HCT116 (cell line): ENCODE data around the gene BCKDHB. TPM values are rescaled to one million over a fixed set of nuclear protein-coding genes. Genes with fewer than 3 reads are reported as not detected.

Experiments
- ATAC-seq: fragments of 200-7000 bp; cut with Tn5 transposase; 2 replicates; pipeline ENCODE4 v1.9.1; 2020; ENCODE audit warnings: mild to moderate bottlenecking, moderate library complexity
- BruUV-seq: library from RNA; stranded (reverse); fragments of 400-500 nt; replicated peaks from 2 replicates; lab custom pipeline; 2021; lab: Mats Ljungman, UMichigan
- CTCF ChIA-PET: fragments of 300-600 bp; sonication (Branson Sonifier 250); formaldehyde crosslinking; loops from one replicate; lab custom pipeline; 2021; ENCODE audit warnings: antibody characterized with exemption; lab: Charles Lee
- POLR2A ChIA-PET: fragments of 300-600, 350-600 bp; sonication (Branson Sonifier 250); formaldehyde crosslinking; loops from one replicate; lab custom pipeline; 2021; ENCODE audit warnings: antibody characterized with exemption; lab: Charles Lee
- RAD21 ChIA-PET, 2 experiments: fragments of 300-600 bp; sonication (Branson Sonifier 250); formaldehyde crosslinking; loops; one replicate each; lab custom pipeline; 2023; ENCODE audit warnings: low total read pairs in 2 of 2; ENCODE audit not compliant: uncharacterized antibody in 2 of 2, unreplicated experiment in 2 of 2, low non-redundant PET in 1 of 2; lab: Charles Lee
- DNase-seq: peaks from one replicate; pipeline ENCODE4 v3.0.0-alpha.2; 2010; ENCODE audit warnings: low read depth, low spot score
- H2AFZ ChIP-seq: fragments of 200-600 bp; shearing (Covaris generic), sonication (generic); 2 replicates; pipeline ENCODE4 v1.6.1; 2017; ENCODE audit warnings: low read depth, mixed run types, mixed read lengths, antibody characterized with exemption, low read length; ENCODE audit not compliant: poor library complexity, severe bottlenecking
- H3K27ac ChIP-seq: 2 replicates; pipeline ENCODE4 v1.5.1; 2012; ENCODE audit warnings: low read depth, low read length
- H3K27me3 ChIP-seq: fragments of 200-600 bp; sonication (generic); 2 replicates; pipeline ENCODE4 v1.6.1; 2016; ENCODE audit warnings: mixed run types, low read length, mixed read lengths; ENCODE audit not compliant: insufficient read depth
- H3K36me3 ChIP-seq, 2 experiments: fragments of 200-500 bp in 1 of 2; fragments of 200-600 bp in 1 of 2; sonication (Bioruptor generic) in 1 of 2; sonication (generic) in 1 of 2; 2 replicates each; pipeline versions ENCODE4 v1.5.1 to v1.6.1; 2014 to 2016; ENCODE audit warnings: low read length in 2 of 2, inconsistent platforms in 1 of 2, mixed read lengths in 1 of 2, mixed run types in 1 of 2; ENCODE audit not compliant: insufficient read depth in 2 of 2, control insufficient read depth in 1 of 2
- H3K4me1 ChIP-seq, 2 experiments: fragments of 200-600 bp in 1 of 2; sonication (generic) in 1 of 2; 2 replicates each; pipeline versions ENCODE4 v1.5.1 to v1.6.1; 2012 to 2017; ENCODE audit warnings: low read length in 2 of 2, inconsistent platforms in 1 of 2, mild to moderate bottlenecking in 1 of 2, mixed read lengths in 1 of 2, mixed run types in 1 of 2, moderate library complexity in 1 of 2; ENCODE audit not compliant: insufficient read depth in 2 of 2, control insufficient read depth in 1 of 2
- H3K4me2 ChIP-seq: fragments of 200-600 bp; sonication (generic); 2 replicates; pipeline ENCODE4 v1.6.1; 2017; ENCODE audit warnings: mixed run types, low read length, mixed read lengths
- H3K4me3 ChIP-seq, 2 experiments: fragments of 200-600 bp in 1 of 2; sonication (generic) in 1 of 2; replicated peaks in 1 of 2; 2 replicates each; pipeline ENCODE4 v1.5.1; 2011 to 2016; ENCODE audit warnings: low read length in 2 of 2, control low read depth in 1 of 2, low read depth in 1 of 2, mild to moderate bottlenecking in 1 of 2, mixed read lengths in 1 of 2, mixed run types in 1 of 2
- H3K79me2 ChIP-seq: fragments of 200-600 bp; sonication (generic); 2 replicates; pipeline ENCODE4 v1.6.1; 2017; ENCODE audit warnings: mild to moderate bottlenecking, mixed run types, low read length, moderate library complexity, mixed read lengths; ENCODE audit not compliant: insufficient read depth
- H3K9ac ChIP-seq: fragments of 200-600 bp; sonication (generic); 2 replicates; pipeline ENCODE4 v1.6.1; 2016; ENCODE audit warnings: low read length, mixed read lengths
- H3K9me2 ChIP-seq: fragments of 200-600 bp; sonication (generic), shearing (Covaris generic); 2 replicates; pipeline ENCODE4 v1.6.1; 2017; ENCODE audit warnings: mixed run types, mild to moderate bottlenecking, moderate library complexity; ENCODE audit not compliant: insufficient read depth
- H3K9me3 ChIP-seq, 2 experiments: fragments of 200-500 bp in 1 of 2; fragments of 200-600 bp in 1 of 2; sonication (Bioruptor generic) in 1 of 2; sonication (generic) in 1 of 2; 2 replicates each; pipeline ENCODE4 v1.6.1; 2014 to 2017; ENCODE audit warnings: low read length in 2 of 2, mixed read lengths in 2 of 2, inconsistent platforms in 1 of 2, low read depth in 1 of 2, mild to moderate bottlenecking in 1 of 2, mixed run types in 1 of 2, moderate library complexity in 1 of 2; ENCODE audit not compliant: control insufficient read depth in 1 of 2, insufficient read depth in 1 of 2
- H4K20me1 ChIP-seq: fragments of 200-600 bp; sonication (generic), shearing (Covaris generic); 2 replicates; pipeline ENCODE4 v1.6.1; 2017; ENCODE audit warnings: mixed run types, mild to moderate bottlenecking, moderate library complexity; ENCODE audit not compliant: insufficient read depth
- CBX3 ChIP-seq: IDR thresholded peaks from 2 replicates; pipeline ENCODE4 v1.6.1; 2012; ENCODE audit warnings: low read depth
- CEBPB ChIP-seq: IDR thresholded peaks from 2 replicates; pipeline ENCODE4 v1.6.1; 2012; ENCODE audit warnings: low read depth
- CTCF ChIP-seq, 3 experiments: fragments of 200-600 bp in 1 of 3; sonication (generic) in 1 of 3; IDR thresholded peaks in 2 of 3; conservative IDR thresholded peaks in 1 of 3; 2 replicates each; pipeline ENCODE4 v1.5.1; 2012 to 2017; ENCODE audit warnings: low read depth in 2 of 3, low read length in 2 of 3, antibody characterized with exemption in 1 of 3, borderline replicate concordance in 1 of 3, control low read depth in 1 of 3, mild to moderate bottlenecking in 1 of 3, mixed read lengths in 1 of 3, mixed run types in 1 of 3, moderate library complexity in 1 of 3; ENCODE audit not compliant: insufficient read depth in 1 of 3
- ELF1 ChIP-seq: IDR thresholded peaks from 2 replicates; pipeline ENCODE4 v1.6.1; 2012; ENCODE audit warnings: low read depth, borderline replicate concordance
- JUND ChIP-seq: IDR thresholded peaks from 2 replicates; pipeline ENCODE4 v1.6.1; 2012
- RAD21 ChIP-seq: IDR thresholded peaks from 2 replicates; pipeline ENCODE4 v1.6.1; 2012; ENCODE audit warnings: low read depth, mild to moderate bottlenecking
- intact Hi-C: fragments of 100-400 bp; cut with micrococcal nuclease; formaldehyde crosslinking; loops from 2 replicates; pipeline ENCODE4 v1.10.0; 2022
- total RNA-seq: library from RNA; stranded (reverse); gene quantifications from one replicate; pipeline ENCODE4 v1.2.1, GENCODE V29; 2021; ENCODE audit not compliant: unreplicated experiment
- TF ChIP-seq, protein P1 (sequence below): IDR thresholded peaks from 2 replicates; pipeline ENCODE4 v1.6.1; 2012; ENCODE audit warnings: low read depth

BCKDHB gene
- total RNA-seq, 1 experiment from 2014 or later, result 11.2 TPM

- TF ChIP-seq, protein P1, sequence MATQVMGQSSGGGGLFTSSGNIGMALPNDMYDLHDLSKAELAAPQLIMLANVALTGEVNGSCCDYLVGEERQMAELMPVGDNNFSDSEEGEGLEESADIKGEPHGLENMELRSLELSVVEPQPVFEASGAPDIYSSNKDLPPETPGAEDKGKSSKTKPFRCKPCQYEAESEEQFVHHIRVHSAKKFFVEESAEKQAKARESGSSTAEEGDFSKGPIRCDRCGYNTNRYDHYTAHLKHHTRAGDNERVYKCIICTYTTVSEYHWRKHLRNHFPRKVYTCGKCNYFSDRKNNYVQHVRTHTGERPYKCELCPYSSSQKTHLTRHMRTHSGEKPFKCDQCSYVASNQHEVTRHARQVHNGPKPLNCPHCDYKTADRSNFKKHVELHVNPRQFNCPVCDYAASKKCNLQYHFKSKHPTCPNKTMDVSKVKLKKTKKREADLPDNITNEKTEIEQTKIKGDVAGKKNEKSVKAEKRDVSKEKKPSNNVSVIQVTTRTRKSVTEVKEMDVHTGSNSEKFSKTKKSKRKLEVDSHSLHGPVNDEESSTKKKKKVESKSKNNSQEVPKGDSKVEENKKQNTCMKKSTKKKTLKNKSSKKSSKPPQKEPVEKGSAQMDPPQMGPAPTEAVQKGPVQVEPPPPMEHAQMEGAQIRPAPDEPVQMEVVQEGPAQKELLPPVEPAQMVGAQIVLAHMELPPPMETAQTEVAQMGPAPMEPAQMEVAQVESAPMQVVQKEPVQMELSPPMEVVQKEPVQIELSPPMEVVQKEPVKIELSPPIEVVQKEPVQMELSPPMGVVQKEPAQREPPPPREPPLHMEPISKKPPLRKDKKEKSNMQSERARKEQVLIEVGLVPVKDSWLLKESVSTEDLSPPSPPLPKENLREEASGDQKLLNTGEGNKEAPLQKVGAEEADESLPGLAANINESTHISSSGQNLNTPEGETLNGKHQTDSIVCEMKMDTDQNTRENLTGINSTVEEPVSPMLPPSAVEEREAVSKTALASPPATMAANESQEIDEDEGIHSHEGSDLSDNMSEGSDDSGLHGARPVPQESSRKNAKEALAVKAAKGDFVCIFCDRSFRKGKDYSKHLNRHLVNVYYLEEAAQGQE, result no peak
- TF ChIP-seq RAD21, result no peak
- TF ChIP-seq CEBPB, result no peak
- no peak for TF ChIP-seq CBX3
- TF ChIP-seq ELF1, result no peak
These were observed 150.2 kb downstream of the BCKDHB start (continued) for GRCh38 chr6:80256691-80257090.

GRCh38 chr6:80259118-80259517, 152.6 kb downstream of the BCKDHB start:
- Histone ChIP-seq H3K9me2 (no peaks in the 10 kb centered on the region), H3K27me3 (no peaks in the 10 kb centered on the region), H3K4me2 (no peak overlapping the region), H3K9ac (no peak overlapping the region), H3K36me3 (no peaks in the 10 kb centered on the region), H3K4me1 (no peaks in the 10 kb centered on the region), H3K79me2 (no peaks in the 10 kb centered on the region), H2AFZ (no peak overlapping the region), H4K20me1 (no peaks in the 10 kb centered on the region), H3K4me3 (no peak overlapping the region), H3K9me3 (no peaks in the 10 kb centered on the region), H3K27ac (no peak overlapping the region)
- DNase-seq (no peak), ATAC-seq (no peak)
- BruUV-seq, result no TSS peak
- ChIA-PET POLR2A (no interaction called here), RAD21 (no interaction called here), CTCF (no interaction called here)
- intact Hi-C loops, result no loop called here
- TF ChIP-seq CTCF (IDR thresholded peaks at IDR 0.05 in 2 of 3, conservative IDR thresholded peaks at IDR 0.05 in 1 of 3; ENCODE audit: borderline replicate concordance in 1 of 3, insufficient read depth in 1 of 3, low read depth in 2 of 3, low read length in 2 of 3) (no peak), JUND (no peak)
